ENCODE results near the gene ANKRD11.

GRCh38 chr16:89246383-89246902, 243.9 kb downstream of the ANKRD11 start:
- TF ChIP-seq, protein P1, sequence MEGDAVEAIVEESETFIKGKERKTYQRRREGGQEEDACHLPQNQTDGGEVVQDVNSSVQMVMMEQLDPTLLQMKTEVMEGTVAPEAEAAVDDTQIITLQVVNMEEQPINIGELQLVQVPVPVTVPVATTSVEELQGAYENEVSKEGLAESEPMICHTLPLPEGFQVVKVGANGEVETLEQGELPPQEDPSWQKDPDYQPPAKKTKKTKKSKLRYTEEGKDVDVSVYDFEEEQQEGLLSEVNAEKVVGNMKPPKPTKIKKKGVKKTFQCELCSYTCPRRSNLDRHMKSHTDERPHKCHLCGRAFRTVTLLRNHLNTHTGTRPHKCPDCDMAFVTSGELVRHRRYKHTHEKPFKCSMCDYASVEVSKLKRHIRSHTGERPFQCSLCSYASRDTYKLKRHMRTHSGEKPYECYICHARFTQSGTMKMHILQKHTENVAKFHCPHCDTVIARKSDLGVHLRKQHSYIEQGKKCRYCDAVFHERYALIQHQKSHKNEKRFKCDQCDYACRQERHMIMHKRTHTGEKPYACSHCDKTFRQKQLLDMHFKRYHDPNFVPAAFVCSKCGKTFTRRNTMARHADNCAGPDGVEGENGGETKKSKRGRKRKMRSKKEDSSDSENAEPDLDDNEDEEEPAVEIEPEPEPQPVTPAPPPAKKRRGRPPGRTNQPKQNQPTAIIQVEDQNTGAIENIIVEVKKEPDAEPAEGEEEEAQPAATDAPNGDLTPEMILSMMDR (conservative IDR thresholded peaks at IDR 0.05; ENCODE audit: low read length), result no peak
- no peak for TF ChIP-seq EZH2phosphoT487 (IDR thresholded peaks at IDR 0.05; ENCODE audit: borderline replicate concordance)

Data from Loucy (cell line).